Measurements from ENCODE around the gene ITM2B.

- TF ChIP-seq CTCF (IDR thresholded peaks at IDR 0.05) (no peak), POLR2A (IDR thresholded peaks at IDR 0.05) (no peak)
These were observed 71.3 kb downstream of the ITM2B start for GRCh38 chr13:48304143-48304876.
